Endothelial cell of umbilical vein (primary cell): ENCODE results near the gene CBX5. TPM values are rescaled to one million over a fixed set of nuclear protein-coding genes. Genes with fewer than 3 reads are reported as not detected.

ENCODE experiments used
- BruUV-seq: library from RNA; stranded (reverse); fragments of 400-500 nt; replicated peaks from 2 replicates; lab custom pipeline; 2021; lab: Mats Ljungman, UMichigan
- CTCF ChIA-PET: fragments of 300-600, 350-600 bp; sonication (Branson Sonifier 250); formaldehyde crosslinking; loops from one replicate; lab custom pipeline; 2021; ENCODE audit warnings: antibody characterized with exemption, inconsistent platforms; lab: Charles Lee
- POLR2A ChIA-PET: fragments of 300-600, 350-600 bp; sonication (Branson Sonifier 250); formaldehyde crosslinking; loops from one replicate; lab custom pipeline; 2021; ENCODE audit warnings: antibody characterized with exemption, inconsistent platforms; lab: Charles Lee
- DNase-seq: peaks from one replicate; pipeline ENCODE4 v3.0.0-alpha.2; 2011; ENCODE audit warnings: low read depth, low spot score
- FAIRE-seq: peaks from 2 replicates; lab custom pipeline; 2011; peaks lifted over from hg19 to GRCh38; lab: Jason Lieb, UNC
- H2AFZ ChIP-seq: 2 replicates; pipeline ENCODE4 v1.6.0; 2012; ENCODE audit warnings: low read depth, low read length, control low read depth, inconsistent platforms
- H3K27ac ChIP-seq: 2 replicates; pipeline ENCODE4 v1.5.1; 2011; ENCODE audit warnings: low read depth, mild to moderate bottlenecking, control low read depth, low read length, moderate library complexity; ENCODE audit not compliant: insufficient read depth
- H3K27me3 ChIP-seq, 2 experiments: 2 replicates each; pipeline versions ENCODE4 v1.6.0 to v1.6.1; 2011; ENCODE audit warnings: low read length in 2 of 2, mixed read lengths in 1 of 2; ENCODE audit not compliant: control insufficient read depth in 2 of 2, insufficient read depth in 2 of 2
- H3K36me3 ChIP-seq, 2 experiments: 2 replicates in 1 of 2; 3 replicates in 1 of 2; pipeline ENCODE4 v1.5.1; 2011; ENCODE audit warnings: low read length in 2 of 2, mild to moderate bottlenecking in 1 of 2, moderate library complexity in 1 of 2; ENCODE audit not compliant: control insufficient read depth in 2 of 2, insufficient read depth in 2 of 2; ENCODE audit errors: extremely low read depth in 1 of 2
- H3K4me1 ChIP-seq: 3 replicates; pipeline ENCODE4 v1.5.1; 2011; ENCODE audit warnings: mild to moderate bottlenecking, low read length; ENCODE audit not compliant: control insufficient read depth, insufficient read depth; ENCODE audit errors: extremely low read depth
- H3K4me2 ChIP-seq: 2 replicates; pipeline ENCODE4 v1.6.1; 2011; ENCODE audit warnings: low read length, control low read depth, mixed read lengths; ENCODE audit not compliant: insufficient read depth
- H3K4me3 ChIP-seq, 3 experiments: fragments of 200-600 bp in 1 of 3; sonication (generic), shearing (Covaris generic) in 1 of 3; replicated peaks in 1 of 3; 2 replicates each; pipeline ENCODE4 v1.5.1; 2011 to 2016; ENCODE audit warnings: control low read depth in 3 of 3, low read length in 3 of 3, mild to moderate bottlenecking in 2 of 3, inconsistent platforms in 1 of 3, low read depth in 1 of 3, moderate library complexity in 1 of 3; ENCODE audit not compliant: insufficient read depth in 1 of 3
- H3K79me2 ChIP-seq: 2 replicates; pipeline ENCODE4 v1.6.0; 2012; ENCODE audit warnings: low read length, inconsistent platforms; ENCODE audit not compliant: control insufficient read depth, insufficient read depth
- H3K9ac ChIP-seq: replicated peaks from 2 replicates; pipeline ENCODE3; 2011; ENCODE audit warnings: low read length, control low read depth; ENCODE audit not compliant: insufficient read depth; ENCODE audit errors: extremely low read depth
- H3K9me1 ChIP-seq: replicated peaks from 3 replicates; pipeline ENCODE4 v1.6.0; 2011; ENCODE audit warnings: mild to moderate bottlenecking, low read length; ENCODE audit not compliant: control insufficient read depth, insufficient read depth; ENCODE audit errors: extremely low read depth
- H3K9me3 ChIP-seq: replicated peaks from 2 replicates; pipeline ENCODE4 v1.5.1; 2012; ENCODE audit warnings: low read length, inconsistent platforms; ENCODE audit not compliant: control insufficient read depth, insufficient read depth
- H4K20me1 ChIP-seq: replicated peaks from 2 replicates; pipeline ENCODE3; 2011; ENCODE audit warnings: mild to moderate bottlenecking, low read length; ENCODE audit not compliant: control insufficient read depth, insufficient read depth; ENCODE audit errors: extremely low read depth
- CTCF ChIP-seq, 2 donors: IDR thresholded peaks; 1 replicate in 1 of 2; 2 replicates in 1 of 2; pipeline ENCODE4 v1.5.1; 2011; ENCODE audit warnings: low read length in 2 of 2, mild to moderate bottlenecking in 2 of 2, moderate library complexity in 2 of 2, control low read depth in 1 of 2, inconsistent platforms in 1 of 2, low read depth in 1 of 2; ENCODE audit not compliant: insufficient read depth in 1 of 2; ENCODE audit errors: extremely low read depth in 1 of 2
- EZH2 ChIP-seq: IDR thresholded peaks from 2 replicates; pipeline ENCODE4 v1.6.1; 2012; ENCODE audit warnings: borderline replicate concordance, low read depth, mild to moderate bottlenecking, moderate library complexity, low read length, inconsistent platforms; ENCODE audit not compliant: severe bottlenecking
- FOS ChIP-seq: IDR thresholded peaks from 2 replicates; pipeline ENCODE4 v1.6.1; 2011; ENCODE audit warnings: mild to moderate bottlenecking, low read length, moderate library complexity, borderline replicate concordance; ENCODE audit not compliant: insufficient read depth
- GATA2 ChIP-seq: IDR thresholded peaks from 2 replicates; pipeline ENCODE4 v1.7.0; 2011; ENCODE audit warnings: low read depth, mild to moderate bottlenecking, moderate library complexity, mixed read lengths, low read length; ENCODE audit not compliant: insufficient read length, insufficient read depth
- JUN ChIP-seq: IDR thresholded peaks from 2 replicates; pipeline ENCODE4 v1.6.1; 2011; ENCODE audit warnings: borderline replicate concordance, low read depth; ENCODE audit not compliant: insufficient read length, insufficient read depth
- MAX ChIP-seq: IDR thresholded peaks from 2 replicates; pipeline ENCODE4 v1.6.1; 2011; ENCODE audit not compliant: insufficient read depth, insufficient read length
- MYC ChIP-seq: IDR thresholded peaks from one replicate; pipeline ENCODE4 v1.6.1; 2011; ENCODE audit warnings: mild to moderate bottlenecking, low read depth, low read length
- POLR2A ChIP-seq: IDR thresholded peaks from 2 replicates; pipeline ENCODE4 v1.6.1; 2012; ENCODE audit warnings: low read depth, mild to moderate bottlenecking, control low read depth, low read length
- POLR2AphosphoS5 ChIP-seq: IDR thresholded peaks from 2 replicates; pipeline ENCODE4 v1.6.1; 2012; ENCODE audit warnings: low read depth, mild to moderate bottlenecking, control low read depth, low read length, moderate library complexity; ENCODE audit not compliant: insufficient read depth
- dilution Hi-C: fragments of 300-500 bp; cut with MboI; formaldehyde crosslinking; loops from one replicate; pipeline ENCODE4 v1.15.0; 2019; ENCODE audit warnings: low sequenced_read_pairs; ENCODE audit not compliant: extremely low pct_ligation_motif_present
- intact Hi-C: fragments of 100-400 bp; cut with micrococcal nuclease; formaldehyde crosslinking; loops from one replicate; pipeline ENCODE4 v1.10.0; 2022
- polyA plus RNA-seq, 4 experiments: library from polyadenylated mRNA; depleted of rRNA in 3 of 4; stranded (reverse) in 3 of 4; unstranded in 1 of 4; fragments of >200 nt; gene quantifications; 2 replicates each; pipeline versions ENCODE4 v1.2.1 to v1.2.3, GENCODE V29; 2011 to 2012; ENCODE audit warnings: missing spikeins in 1 of 4
- total RNA-seq: library from RNA; stranded (reverse); gene quantifications from 2 replicates; pipeline ENCODE4 v1.2.3, GENCODE V29; 2021

The CBX5 gene
- total and polyA plus RNA-seq, 2 donors (not counting 3 experiments of a cell fraction or from before 2014, with no cell fraction given): 22.8 to 111 TPM

- ChIA-PET POLR2A (no interaction called here), CTCF (interaction anchor here (1.1 to 3.7 kb wide), 6 partner anchors 11 to 95 kb away, joined by 3 to 28 read pairs (median 5); no protein-coding TSS in a partner anchor)
- H3K9me3 ChIP-seq: no peaks in the 10 kb centered on the region
- no peaks in the 10 kb centered on the region for H3K79me2 ChIP-seq
- no peaks in the 10 kb centered on the region for H4K20me1 ChIP-seq
- dilution Hi-C loops (no loop called here), intact Hi-C loops (no loop called here)
- no peaks in the 10 kb centered on the region for H3K9me1 ChIP-seq
- no peaks in the 10 kb centered on the region for H3K4me1 ChIP-seq
- DNase-seq (no peak), FAIRE-seq (no peak)
- TF ChIP-seq POLR2A (no peak), EZH2 (no peak), JUN (no peak), POLR2AphosphoS5 (no peak), MYC (no peak), FOS (no peak), CTCF (IDR thresholded peaks at IDR 0.05; ENCODE audit: extremely low read depth in 1 of 2, insufficient read depth in 1 of 2, low read depth in 1 of 2, low read length in 2 of 2) (no peak), GATA2 (no peak), MAX (no peak)
- H3K36me3 ChIP-seq: peaks cover 4 to 8% of the 10 kb centered on the region in 2 experiments
- H3K4me3 ChIP-seq: no peak overlapping the region
- H3K27ac ChIP-seq: no peak overlapping the region
- no peaks in the 10 kb centered on the region for H3K27me3 ChIP-seq
- no peak overlapping the region for H3K9ac ChIP-seq
- no peak overlapping the region for H2AFZ ChIP-seq
- no TSS peak for BruUV-seq
- no peak overlapping the region for H3K4me2 ChIP-seq
Observed at GRCh38 chr12:54240971-54241588, 38.8 kb downstream of the CBX5 start.
